Left forelimb (tissue), 1 donor: Measurements from ENCODE around the gene GARIN5B.

Experiments
- DNase-seq: peaks from one replicate; pipeline ENCODE4 v3.0.0-alpha.2; 2018; ENCODE audit warnings: low spot score

Gene GARIN5B

GRCh38 chr19:55322204-55322885 is 40.7 kb downstream of the GARIN5B start:
- no peak for DNase-seq

DNA sequence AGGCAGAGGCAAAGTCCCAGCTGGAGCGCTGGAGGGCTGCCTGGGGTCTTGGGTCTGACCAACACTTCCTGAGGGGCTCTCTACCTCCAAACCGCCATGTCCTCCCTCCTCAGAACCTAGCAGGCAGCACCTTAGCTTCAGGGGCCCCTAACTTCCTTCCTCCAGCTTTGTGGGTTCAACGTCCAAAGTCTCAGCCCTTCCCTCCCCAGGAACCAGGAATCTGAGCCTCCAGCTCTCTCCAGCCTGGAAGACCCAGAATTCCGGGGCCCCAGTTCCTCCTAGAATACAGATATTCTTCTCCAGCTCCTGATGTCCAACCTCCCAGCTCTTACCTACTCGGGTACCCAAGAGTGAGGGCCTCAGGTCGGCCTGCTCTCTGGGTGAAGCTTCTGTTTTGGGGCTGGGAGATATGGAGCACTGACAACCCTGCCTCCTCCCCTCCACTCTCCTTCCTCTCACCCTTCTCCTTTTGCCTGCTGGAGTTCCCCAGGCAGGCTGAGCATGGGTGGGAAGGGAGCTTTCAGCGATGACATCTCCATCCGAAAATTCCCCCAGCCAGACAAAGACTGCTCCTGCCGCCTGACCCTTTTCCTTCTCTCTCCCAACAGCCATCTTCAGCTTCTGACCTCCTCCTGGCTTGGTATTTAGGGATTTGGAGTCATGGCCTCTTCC is 41.5 kb downstream of the GARIN5B start:
- DNase-seq: no peak

DNA sequence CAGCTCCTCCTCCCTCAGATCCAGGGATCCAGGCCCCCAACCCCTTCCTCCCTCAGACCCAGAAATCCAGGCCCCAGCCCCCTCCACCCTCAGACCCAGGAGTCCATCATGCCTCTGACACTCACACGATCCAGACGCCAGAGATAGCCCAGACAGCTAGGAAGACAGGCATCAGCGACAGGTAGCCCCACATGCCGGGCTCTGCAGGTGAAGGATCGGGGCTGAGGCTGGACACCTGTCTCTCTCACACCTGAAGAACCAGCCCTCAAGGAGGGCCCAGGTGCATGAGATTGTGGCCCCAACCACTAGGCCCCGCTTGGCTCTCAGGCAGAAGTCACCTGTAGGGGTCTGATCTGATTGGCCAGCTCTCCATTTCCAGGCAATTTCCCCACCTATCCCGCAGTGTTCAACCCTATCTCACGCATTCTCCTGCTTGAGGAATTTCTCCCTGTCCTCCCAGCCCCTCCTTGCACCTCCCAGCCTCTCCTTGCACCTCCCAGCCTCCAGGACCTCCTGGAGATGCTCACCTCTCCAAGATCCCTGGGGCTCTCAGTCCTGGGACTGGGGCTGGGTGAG is 42.1 kb downstream of the GARIN5B start:
- DNase-seq: no peak

DNA sequence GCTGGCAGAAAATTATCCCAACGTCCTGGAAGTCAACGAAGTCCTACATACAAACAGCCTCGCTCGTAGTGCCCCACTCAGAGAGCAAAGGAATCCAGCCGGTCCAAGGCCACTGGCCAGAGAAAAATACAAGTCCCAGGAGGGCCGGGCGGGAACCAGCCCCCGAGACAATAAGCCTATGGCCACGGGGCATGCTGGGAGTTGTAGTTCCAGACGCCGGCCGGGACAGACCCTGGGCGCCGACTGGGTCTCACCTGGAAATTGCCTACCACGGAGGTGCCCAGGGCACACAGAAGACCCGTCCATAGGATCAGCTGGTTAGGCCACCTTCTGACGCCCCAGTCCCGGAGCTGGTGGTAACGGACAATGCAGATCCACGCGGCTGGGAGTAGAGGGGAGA is 43.3 kb downstream of the GARIN5B start:
- no peak for DNase-seq

DNA sequence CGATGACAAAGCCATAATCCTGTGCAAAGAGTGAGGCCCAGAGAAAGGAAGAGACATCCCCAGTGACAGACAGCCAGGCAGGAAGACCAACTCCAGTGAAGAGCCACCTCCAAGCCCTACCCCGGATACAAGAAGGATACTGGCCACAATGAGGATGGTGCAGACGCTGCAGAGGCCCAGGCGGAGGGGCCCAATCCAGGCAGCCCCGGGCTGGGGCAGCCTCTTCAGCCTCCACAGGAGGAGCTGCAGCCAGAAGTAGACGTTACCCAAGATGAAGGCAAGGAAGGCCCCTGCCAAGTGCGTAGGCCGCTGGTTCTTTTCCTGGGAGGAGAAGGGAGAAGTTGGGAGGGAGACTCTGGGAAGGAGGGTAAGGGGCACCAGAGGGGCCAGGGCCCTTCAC is 46.4 kb downstream of the GARIN5B start:
- no peak for DNase-seq

DNA sequence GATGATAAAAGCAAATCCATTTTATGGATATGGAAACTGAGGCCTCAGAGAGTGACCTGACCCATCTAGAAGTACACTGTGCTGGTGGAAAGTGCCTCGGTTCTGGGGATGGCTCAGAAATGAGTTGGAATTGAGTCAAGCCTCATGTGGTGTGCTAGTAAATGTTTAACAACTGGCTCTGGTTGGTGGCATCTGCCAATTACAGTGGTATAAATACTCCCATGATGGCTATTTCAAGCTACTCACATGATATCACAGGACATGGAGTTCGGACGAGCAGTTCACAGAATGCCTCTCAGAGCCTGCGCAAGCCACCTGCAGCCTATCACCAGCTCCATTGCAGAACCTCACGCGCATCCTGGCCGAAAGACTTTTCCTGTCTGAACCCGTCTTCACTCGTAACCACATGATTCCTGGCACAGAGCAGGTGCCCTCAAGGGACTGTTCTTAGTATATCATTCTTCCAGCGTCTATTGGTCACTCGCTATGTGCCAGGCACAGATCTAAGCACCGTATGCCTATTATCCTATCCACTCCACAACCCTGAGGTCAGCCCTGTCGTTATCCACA is 47.0 kb downstream of the GARIN5B start:
- no peak for DNase-seq

DNA sequence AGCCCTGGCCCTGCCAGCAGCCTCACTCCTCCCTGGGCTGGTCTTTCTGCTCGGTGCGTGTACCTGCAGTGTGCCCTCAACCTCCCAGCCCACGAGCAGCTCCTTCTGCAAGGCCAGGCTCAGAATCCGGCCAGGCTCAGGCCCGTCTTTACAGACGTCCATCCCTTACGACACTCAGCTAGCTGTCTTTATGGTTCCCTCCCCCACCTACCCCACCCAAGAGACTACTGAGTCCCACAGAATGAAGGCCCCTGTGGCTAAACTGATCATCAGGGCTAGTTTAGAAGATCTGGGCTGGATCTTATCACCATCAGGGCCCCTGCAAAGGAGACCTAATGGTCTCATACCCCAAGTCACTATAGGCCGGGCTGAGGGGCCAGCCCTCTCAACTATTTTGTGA is 48.7 kb downstream of the GARIN5B start:
- no peak for DNase-seq

- no peak for DNase-seq
These were observed 50.2 kb downstream of the GARIN5B start for GRCh38 chr19:55312621-55313512.

- no peak for DNase-seq
These were observed 51.3 kb downstream of the GARIN5B start for GRCh38 chr19:55311797-55312196.

DNA sequence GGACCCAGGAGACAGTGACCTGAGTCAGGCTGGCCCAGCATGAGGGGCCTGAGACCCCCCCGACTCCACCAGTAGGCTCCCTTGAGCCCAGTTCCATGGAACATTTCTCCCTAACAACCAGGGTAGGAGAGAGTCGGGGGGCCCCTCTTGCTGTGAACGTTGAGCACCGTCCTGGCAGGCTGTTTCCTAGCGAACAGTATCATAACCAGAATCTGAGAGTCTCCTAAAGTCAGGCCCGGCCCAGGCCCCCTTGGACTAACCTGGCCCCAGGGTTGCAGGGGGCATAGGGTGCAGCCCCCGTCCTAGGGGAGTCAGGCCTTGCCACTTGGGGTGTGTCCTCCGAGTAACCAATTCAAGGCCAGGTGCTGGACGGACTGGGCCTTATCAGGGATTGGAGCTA is 51.7 kb downstream of the GARIN5B start:
- DNase-seq: no peak

DNA sequence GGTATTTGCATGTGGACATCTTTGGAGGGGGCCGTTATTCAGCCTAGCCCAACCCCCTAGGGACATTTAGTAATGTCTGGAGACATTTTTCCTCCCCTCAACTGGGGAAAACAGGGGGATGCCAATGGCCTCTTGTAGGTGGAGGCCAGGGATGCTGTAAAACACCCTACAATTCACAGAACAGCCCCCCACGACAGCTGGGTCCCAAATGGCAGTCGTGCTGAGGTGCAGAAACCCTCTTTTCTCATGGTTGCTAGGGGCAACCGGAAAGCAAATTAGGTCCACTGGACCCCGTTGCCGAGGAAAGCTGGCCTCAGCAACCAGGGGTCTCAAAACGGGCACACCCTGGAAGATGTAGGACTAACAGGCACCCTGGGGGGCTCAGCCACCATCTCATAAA is 52.6 kb downstream of the GARIN5B start:
- no peak for DNase-seq

- no peak for DNase-seq
These were observed 53.6 kb downstream of the GARIN5B start for GRCh38 chr19:55309448-55309847.

DNA sequence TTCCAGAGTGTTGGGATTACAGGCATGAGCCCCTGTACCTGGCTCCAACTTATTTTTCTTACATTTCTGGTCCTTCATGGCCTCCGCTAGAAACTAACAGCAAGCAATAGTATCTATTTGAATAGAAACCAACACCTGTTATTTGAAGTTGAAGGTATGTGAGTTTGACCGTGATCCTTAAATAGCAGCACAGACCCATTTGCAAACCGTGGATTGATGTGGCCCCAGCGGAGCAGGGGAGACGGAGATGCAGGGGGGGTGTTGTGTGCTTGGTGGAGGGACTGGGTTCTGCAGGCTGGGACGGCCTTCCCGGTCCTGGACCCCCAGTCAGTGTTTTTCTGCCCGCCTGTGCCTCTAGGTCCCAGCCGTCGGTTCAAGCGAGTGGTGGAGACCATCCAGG is 54.8 kb downstream of the GARIN5B start:
- DNase-seq: no peak

DNA sequence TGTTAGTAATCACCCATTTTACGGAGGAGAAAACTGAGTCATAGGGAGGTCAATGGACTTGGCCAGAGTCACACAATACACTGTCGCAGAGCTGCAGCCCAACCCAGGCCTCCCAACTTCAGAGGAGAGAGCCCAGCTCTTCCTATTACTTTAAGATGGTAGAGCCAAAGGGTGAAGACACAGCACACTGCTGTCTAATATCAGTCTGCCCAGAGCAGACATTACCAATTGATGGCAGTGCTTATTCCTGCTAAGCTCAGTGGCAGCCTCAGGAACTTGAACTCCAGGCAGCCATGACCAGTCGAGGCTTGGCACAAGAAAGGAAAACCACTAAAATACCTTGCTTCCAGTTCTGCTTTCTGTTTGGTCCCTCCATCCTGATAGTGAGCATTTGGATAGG is 56.3 kb downstream of the GARIN5B start:
- DNase-seq: no peak

- DNase-seq: no peak
These were observed 57.0 kb downstream of the GARIN5B start for GRCh38 chr19:55305983-55306562.

DNA sequence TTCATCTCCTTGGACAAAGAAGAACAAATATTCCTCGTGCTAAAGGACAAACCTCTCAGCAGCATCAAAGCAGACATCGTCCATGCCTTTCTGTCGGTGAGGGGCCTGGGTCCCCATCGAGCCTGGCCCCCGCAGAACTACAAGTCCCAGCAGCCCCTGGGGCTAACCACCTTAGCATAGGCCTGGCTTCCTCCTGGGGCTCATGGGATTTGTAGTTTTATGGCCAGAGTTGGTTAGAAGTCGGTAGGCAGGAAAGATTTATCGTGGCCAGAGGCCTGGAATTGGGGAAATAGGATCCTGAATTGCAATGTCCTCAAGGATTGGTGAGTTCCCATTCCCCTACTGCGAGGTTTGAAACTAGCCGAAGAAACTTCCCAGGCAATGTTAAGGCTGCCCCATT is 57.6 kb downstream of the GARIN5B start:
- DNase-seq: no peak

DNA sequence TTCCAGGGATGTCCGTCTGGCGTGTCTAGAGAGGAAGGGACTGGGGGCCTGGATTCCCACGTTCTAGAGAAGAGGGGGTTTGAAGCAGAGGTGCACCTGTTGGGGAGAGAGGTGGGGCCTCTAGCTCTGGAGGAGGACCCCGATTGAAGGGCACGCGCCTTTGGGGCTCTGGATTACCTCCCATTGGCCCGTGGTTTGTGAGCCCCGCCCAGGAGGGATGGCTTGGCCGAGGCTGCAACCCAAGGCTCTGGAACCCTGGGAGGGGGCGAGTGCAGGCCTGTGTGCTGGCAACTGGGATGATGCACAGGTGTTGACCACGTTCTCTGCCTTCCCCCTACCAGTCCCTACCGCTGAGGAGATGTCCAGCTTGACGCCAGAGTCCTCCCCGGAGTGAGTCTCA is 58.1 kb downstream of the GARIN5B start:
- no peak for DNase-seq
